GM18858 (cell line): Measurements from ENCODE around the gene LRP1.

ENCODE experiments used
- ATAC-seq: cut with Tn5 transposase; IDR thresholded peaks from one replicate; pipeline ENCODE4 v1.9.1; 2021; ENCODE audit not compliant: unreplicated experiment

LRP1 gene

DNA sequence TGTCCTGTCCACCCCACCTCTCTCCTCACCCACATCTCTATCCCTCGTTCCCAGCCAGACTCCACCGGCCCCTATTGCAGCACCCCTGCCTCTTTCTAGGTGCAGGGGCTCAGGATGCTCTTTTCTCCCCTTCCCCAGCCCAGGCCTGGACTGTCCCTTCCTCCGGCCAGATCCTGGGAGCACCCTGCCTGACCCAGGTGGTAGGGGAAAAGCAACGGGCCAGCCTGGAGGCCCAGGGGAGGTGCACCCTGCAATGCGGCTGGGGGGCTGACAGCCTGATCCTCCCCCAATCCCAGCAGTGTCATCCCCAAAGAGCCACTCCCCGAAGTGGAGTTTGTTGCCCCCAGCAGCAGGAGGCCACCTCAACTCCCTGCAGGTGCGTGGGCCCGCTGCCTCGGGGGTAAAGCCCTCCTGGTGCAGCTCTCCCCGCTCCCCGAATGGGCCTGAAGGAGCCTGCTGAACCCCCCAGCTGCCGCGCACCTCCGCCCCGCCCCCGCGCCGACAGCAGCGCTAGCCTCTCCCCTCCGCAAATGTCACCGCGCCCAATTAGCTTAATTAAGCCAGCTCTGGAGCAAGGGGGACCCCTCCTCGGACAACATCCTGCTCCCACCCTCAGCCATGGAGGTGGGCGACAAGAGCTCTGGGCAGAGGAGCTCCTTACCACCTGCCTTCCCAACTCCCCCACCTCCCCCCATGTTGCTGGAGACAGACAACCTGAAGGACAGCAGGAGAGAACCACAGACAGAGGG is 93.1 kb downstream of the LRP1 start:
- ATAC-seq: no peak

DNA sequence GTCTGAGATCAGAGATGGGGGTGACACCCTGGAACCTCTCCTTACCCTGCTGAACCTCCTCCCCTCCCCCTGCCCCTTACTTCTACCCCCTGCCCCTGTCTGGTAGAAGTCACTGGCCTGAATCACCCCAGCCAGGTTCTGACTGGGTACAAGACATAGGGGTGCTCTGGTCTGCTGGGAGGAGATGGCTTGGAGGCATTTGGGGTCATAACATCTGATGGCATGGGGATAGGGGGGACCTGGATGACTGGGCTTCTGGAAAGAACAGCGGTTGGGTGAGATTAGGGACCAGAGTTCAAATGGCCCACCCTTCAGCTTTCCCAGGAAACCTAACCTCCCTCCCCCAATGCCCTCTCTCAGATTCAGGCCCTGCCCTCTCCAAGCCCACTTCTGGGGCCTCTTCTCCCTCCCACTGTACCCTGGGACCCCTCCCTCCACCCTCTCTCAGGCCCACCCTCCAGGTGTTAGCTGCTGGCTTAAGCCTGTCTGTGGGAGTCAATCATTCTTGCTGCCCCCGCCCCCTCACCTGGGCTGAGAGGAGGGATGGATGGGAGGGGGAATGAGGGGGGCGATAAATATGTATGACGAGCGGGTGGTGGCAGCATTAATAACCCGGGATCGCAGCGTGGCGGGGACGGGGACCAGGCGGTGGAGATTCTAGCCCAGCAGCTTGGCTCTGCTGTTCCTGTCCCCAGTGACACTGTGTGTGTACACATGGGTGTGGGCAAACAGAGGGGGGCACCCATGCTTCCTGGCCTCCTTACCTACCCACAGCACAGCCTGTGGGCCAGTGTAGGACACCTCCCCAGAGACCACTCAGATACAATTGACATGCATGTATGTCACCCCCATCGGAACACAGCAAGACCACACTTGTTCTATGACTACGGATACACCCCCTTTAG is 94.3 kb downstream of the LRP1 start:
- ATAC-seq: no peak

DNA sequence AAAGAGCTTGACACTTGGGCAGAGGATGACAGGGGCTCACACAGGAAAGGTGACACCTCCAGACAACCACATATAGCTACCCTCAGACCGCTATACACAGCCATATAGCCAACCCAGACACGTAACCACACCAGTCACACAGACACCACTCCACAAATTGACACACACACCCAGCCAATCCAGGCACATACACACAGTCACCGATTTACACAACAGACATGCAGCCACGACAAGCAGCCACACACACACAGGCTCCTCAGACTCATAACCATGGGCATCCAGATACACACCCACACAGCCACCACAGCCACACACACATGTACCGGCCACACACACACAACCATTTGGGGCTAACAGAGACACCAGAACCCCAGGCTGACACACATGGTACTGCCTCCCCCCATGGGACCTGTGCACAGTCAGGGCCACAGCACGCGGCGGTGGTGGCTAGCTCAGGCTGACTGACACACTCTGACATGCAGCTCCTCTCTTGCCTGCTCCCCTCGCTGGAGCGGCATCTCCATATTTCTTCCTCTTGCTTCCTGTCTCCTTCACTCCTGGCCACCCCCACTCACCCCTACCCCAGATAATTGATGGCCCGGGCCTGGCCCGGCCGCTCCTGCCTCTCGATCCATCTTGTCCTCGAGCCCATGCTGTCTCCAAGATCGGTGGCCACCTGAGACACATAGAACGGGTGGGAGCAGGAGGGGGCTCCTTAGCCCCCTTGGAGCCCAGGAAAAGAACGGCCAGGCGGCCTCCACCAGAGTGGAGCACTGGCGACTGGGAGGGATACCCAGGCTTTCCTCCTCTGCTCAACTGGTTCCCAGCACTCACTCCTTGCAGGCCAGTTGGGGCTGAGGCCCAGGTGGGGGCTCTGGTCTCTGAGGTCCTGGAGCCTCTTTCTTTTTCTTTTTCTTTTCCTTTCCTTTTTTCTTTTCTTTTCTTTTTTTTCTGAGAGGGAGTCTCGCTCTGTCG is 95.2 kb downstream of the LRP1 start:
- no peak for ATAC-seq

DNA sequence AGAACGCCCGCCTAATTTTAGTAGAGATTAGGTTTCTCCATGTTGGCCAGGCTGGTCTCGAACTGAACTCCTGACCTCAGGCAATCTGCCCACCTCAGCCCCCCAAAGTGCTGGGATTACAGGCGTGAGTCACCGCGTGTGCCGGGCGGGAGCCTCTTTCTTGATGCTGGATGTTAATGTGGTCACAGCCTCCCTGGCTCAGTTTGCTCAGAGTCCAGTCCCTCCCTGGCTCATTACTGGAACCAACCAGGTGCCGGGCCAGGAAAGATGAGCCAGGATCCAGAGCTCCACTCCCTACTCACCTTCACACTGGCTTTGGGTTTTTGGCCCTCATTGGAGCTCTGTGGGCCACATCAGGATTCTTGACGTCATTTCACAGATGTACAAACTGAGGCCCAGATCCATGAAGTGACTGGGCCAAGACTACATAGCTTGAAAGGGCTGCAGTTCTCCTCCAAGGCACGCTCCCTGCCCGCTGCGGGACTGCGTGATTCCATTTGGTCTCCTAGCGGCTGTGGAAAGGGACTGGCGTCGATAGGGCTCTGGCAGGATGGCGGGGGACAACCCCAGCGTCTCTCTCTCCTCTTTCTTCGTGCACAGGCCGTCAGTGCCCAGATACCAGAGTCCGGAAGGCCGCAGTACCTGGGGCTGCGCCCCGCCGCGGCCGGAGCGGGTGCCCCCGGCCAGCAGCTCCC is 96.1 kb downstream of the LRP1 start:
- ATAC-seq: no peak

DNA sequence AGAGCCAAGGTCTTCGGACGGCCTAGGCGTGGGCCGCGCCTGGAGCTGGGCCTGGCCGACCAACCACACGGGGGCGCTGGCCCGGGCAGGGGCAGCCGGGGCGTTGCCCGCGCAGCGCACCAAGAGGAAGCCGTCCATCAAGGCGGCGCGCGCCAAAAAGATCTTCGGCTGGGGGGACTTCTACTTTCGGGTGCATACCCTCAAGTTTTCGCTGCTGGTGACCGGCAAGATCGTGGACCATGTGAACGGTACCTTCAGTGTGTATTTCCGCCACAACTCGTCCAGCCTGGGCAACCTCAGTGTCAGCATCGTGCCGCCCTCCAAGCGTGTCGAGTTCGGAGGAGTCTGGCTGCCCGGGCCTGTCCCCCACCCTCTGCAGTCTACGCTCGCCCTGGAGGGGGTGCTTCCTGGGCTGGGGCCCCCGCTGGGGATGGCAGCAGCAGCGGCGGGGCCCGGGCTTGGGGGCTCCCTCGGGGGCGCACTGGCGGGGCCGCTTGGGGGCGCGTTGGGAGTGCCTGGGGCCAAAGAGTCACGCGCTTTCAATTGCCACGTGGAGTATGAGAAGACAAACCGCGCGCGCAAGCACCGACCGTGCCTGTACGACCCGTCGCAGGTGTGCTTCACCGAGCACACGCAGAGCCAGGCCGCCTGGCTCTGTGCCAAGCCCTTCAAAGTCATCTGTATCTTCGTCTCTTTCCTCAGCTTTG is 96.8 kb downstream of the LRP1 start:
- ATAC-seq: no peak

DNA sequence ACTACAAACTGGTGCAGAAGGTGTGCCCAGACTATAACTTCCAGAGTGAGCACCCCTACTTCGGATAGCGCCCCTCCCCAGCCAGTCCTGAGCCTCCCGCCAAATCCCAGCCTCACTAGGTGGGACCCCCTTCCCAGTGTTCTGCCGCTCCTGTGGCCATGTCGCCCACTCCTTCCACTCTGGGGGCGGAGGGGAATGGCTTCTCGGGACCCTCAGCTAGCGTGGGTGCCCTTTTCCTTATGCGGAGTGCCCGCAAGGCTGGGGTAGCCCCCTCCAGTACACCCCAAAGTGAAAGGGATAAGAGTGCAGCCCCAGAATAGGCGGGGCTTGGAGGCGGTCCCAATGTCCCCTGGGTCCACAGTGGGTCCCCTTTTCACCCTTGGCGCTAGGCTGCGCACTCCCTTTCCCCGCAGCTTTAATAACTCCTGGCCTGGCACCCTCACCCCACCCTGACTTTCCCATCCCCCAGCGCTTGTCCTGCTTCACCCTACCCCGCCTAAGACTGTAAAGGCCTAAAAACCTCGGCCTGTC is 97.5 kb downstream of the LRP1 start:
- no peak for ATAC-seq

DNA sequence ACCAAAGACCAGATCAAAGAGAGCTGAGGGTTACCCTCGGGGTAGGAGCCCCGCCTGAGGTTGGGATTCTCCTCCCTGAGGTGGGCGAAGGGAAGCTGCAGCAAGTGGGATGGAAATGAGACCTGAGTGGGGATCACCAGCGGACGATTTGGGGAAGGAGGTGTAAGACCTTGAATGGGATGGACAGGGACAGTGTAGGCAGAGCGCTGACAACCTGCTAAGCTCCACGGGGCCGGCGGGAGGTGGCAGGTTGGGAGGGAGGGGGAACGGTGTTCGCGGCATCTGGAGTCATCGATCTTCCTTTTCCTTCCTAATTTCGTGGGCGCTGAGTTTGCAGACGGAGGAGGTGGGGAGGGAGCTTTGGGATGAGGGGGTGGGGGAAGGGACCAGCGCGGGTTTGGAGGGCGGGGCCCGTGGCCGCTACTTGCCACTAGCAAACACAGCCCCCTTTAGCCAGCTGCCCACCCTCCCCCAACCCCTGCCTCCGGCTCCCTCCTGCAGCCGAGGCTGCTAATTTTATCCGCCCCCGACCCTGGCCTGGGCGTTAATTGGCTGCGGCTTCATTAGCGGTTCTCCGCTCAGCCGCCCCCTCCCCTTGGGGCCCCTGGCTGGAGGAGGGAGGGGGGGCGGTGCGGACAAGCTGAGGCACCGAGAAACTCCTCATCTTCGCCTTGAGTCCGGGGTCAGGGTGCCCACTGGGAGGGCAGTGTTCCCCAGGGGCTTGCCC is 98.5 kb downstream of the LRP1 start:
- no peak for ATAC-seq

DNA sequence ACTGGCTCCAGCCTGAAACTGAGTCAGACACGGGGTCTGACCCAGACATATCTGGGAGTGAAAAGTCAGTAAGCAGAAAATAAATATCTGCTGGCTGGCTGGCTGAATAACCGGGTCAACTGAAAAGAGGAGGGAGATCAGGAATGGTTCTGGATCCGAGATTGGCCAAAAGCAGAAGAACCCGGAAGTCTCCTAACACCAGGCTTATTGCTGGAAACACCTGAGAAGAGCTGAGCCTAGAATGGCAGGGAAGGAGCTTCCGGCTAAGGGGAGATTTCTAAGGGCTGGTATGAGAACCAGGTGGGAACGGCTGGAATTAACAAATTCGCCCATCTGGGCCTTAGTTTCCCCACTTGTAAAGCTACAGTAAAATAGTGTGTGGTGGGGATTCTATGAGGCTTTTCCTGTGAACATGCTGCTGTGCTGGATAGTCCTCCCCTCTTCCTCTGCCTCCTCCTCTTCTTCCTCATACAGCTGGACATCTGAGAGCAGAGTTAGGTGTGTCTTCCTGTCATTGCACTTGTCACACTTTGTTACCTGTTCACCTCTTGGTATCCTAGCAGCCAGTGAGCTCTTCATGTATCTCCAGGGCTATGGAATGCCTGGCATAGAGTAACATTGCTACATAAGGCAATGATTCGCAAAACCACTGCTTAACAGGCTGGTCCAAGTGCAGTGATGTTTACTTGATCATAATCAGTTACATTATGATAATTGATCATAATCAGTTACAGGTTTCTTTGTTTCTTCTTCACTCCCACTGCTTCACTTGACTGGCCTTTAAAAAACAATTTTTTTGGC is 99.2 kb downstream of the LRP1 start:
- ATAC-seq: no peak

DNA sequence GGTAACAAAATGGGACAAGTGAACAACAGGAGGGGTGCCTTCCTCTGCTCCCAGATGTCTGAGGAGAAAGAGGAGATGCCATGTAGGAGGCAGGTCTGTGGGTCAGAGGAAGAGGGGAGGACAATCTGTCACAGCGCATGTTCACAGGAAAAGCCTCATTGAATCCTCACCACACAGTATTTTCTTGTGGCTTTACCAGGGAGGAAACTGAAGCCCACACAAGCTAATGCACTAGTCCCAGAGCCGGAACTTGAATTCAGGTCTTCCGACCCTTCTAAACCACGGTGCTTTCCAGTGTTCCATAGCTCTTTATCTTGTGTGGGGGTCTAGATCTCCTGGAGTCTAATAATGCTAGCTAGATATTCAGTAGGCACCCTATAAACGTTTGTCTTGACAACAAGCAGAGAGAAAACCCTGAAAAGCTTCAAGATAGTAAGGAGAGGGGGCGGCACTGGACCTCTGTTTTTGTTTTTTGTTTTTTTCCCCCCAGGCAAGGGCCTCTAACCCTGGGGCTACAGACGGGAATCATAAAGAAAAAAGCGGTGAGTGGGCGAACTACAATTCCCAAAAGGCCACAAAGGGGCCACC is 100.9 kb downstream of the LRP1 start:
- ATAC-seq: no peak

DNA sequence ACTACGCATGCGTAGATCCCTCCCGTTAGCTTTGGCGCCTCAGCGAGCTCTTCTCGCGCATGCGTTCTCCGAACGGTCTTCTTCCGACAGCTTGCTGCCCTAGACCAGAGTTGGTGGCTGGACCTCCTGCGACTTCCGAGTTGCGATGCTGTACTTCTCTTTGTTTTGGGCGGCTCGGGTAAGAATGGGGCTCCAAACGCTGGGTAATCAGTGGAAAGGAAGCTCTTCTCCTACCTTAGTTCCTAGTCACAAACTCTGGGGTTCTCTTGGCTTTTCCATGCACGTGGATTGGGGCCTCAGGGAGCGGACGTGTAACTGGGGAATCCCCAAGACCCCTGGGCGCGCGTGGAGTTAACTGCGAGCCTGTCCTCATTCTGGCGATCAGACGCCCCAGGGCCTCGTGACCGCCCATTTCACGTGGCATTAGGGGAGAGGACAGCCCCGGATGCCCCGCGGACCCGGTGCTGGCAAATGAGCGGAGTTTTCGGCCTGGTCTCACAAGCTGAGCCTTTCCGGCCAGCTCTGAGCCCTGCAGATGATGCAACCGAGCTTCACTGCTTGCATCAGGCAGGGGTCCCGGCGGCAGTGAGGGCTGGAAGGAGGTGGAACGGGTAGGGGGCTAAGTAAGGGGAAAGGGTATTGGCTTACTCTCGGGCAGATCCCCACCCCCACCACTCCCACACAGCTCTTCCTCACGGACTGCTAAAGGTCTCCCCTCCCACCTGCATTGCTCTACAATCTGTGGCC is 101.5 kb downstream of the LRP1 start, which contains the start of gene SHMT2:
Gene SHMT2 (plus strand): TSS at position 78 of the 747 bp plus-strand sequence. CDS start 68 bp downstream, at position 146.
- no peak for ATAC-seq

DNA sequence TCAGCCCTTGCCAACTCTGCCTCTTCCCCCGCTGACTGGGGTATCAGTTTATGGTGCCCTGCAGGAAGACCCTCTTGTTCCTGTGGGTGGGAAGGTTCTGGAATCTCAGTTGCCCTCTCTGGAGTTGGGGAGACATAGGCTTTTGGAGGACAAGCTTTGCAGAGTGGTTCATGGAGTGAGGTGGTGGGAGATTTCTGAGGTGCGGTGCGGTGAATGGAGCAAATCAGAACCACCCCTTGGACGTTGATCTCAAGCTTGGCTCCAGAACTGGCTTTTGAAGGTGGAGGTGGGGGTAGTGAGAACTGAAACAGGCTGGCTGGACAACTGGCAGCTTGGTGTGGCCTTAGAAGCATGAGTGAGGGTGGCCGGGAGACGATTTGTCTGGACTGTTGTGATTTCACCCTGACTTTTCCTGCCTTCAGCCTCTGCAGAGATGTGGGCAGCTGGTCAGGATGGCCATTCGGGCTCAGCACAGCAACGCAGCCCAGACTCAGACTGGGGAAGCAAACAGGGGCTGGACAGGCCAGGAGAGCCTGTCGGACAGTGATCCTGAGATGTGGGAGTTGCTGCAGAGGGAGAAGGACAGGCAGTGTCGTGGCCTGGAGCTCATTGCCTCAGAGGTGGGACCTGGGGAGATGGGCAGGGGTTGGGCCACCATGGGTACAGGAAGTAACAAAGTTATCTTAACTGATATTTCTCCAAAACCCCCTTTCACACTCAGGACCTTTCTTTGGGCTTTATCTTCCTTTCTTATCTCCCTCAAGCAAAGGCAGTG is 102.3 kb downstream of the LRP1 start:
- ATAC-seq: no peak

DNA sequence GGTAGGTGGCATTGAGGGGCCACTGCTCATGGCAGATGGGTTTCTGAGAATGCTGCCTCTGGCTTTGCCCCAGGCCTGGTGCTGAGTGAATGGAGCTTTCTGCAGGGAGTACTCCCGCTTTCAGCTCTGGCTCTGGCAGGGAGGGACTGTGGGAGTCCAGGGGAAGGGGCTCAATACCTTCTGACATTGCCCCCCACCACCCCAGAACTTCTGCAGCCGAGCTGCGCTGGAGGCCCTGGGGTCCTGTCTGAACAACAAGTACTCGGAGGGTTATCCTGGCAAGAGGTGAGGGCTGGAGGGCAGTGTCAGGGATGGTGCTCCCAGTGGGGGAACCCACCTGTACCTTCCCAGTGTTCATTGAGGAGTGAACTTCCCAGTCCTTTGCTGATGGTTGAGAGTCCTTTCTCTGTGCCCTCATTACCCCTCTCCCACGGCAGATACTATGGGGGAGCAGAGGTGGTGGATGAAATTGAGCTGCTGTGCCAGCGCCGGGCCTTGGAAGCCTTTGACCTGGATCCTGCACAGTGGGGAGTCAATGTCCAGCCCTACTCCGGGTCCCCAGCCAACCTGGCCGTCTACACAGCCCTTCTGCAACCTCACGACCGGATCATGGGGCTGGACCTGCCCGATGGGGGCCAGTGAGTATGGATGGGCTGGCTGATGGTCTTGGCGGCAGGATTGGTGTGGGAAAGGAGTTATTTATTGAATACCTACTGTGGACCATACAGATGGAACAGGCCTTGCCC is 103.2 kb downstream of the LRP1 start:
- no peak for ATAC-seq

DNA sequence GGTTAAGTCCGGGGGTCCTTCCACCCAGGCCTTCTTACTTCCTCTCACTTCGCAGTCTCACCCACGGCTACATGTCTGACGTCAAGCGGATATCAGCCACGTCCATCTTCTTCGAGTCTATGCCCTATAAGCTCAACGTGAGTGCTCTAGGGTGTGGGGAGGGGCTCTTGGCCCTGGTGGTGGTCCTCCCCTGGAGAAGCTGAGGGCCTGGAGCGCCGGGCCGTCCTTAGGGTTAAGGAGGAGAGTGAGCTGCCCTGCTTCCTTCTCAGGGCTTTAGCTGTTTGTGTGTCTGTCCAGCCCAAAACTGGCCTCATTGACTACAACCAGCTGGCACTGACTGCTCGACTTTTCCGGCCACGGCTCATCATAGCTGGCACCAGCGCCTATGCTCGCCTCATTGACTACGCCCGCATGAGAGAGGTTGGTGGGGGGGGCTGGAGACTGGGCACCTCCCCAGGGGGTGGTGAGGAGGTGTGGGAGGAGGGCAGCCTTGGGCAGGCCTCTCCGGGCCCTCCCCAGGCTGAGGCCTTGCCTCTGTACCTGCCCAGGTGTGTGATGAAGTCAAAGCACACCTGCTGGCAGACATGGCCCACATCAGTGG is 104.0 kb downstream of the LRP1 start:
- no peak for ATAC-seq

DNA sequence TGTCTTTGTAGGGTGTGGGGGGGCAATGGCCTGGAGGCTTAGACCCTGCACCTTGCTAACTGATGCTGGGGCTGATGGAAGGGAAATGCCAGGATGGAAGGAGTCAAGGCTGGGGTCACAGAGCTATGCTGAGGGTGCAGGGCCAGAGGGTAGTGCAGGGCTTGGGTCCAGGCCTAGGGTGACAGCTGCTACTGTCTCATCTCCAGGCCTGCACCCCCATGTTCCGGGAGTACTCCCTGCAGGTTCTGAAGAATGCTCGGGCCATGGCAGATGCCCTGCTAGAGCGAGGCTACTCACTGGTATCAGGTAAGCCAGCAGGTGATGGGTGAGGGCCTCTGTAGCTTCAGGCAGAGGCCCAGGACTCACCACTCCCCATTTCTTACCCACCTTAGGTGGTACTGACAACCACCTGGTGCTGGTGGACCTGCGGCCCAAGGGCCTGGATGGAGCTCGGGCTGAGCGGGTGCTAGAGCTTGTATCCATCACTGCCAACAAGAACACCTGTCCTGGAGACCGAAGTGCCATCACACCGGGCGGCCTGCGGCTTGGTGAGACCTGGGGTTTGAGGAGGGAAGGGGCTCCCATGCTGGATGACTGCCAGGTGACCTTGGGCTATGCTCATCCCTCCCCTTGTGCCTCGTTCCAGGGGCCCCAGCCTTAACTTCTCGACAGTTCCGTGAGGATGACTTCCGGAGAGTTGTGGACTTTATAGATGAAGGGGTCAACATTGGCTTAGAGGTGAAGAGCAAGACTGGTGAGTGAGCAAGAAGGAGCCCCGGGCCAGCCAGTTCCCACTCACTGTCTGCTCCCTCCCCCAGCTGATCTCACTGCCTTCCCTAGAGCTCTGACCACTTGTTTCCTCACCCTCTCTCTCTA is 105.3 kb downstream of the LRP1 start:
- no peak for ATAC-seq
